ENCODE measurements around the gene ABCC8.

GRCh38 chr11:17434108-17434507 is 42.5 kb downstream of the ABCC8 start:
- TF ChIP-seq RARB (CRISPR knock-in tag; IDR thresholded peaks at IDR 0.05) (no peak), CREB5 (CRISPR knock-in tag; IDR thresholded peaks at IDR 0.05; ENCODE audit: low read depth) (no peak), POU6F1 (CRISPR knock-in tag; IDR thresholded peaks at IDR 0.05; ENCODE audit: borderline replicate concordance, low read depth) (no peak), PATZ1 (CRISPR knock-in tag; IDR thresholded peaks at IDR 0.05; ENCODE audit: borderline replicate concordance) (no peak), ARNTL (CRISPR knock-in tag; IDR thresholded peaks at IDR 0.05; ENCODE audit: borderline replicate concordance, low read depth) (no peak)

Data from SK-N-SH treated with all-trans-retinoic acid at 6 μM for 48 hours (cell line).